Skin epidermis (tissue), 12 donors: ENCODE data around the gene TANC1.

Experiments used
- H3K27ac ChIP-seq, 21 experiments: fragments of 200-600 bp; sonication (generic) in 11 of 21; one replicate each; pipeline ENCODE4 v1.5.0; 2020; ENCODE audit warnings: mild to moderate bottlenecking in 3 of 21, inconsistent platforms in 2 of 21, moderate library complexity in 2 of 21
- H3K4me3 ChIP-seq, 7 experiments: fragments of 200-600 bp; sonication (generic) in 2 of 7; one replicate each; pipeline ENCODE4 v1.5.0; 2020; ENCODE audit warnings: inconsistent platforms in 2 of 7, mild to moderate bottlenecking in 2 of 7, moderate library complexity in 1 of 7

Gene TANC1

GRCh38 chr2:158968396-158969161 lies at the start of gene TANC1:
Gene TANC1 (plus strand): TSS chr2:158968640. CDS start chr2:159065911, 97,271 bp downstream.
- H3K27ac ChIP-seq = peak within 1 kb of the TSS; percentile 69 to 96 (median 89)
- H3K4me3 ChIP-seq = peak within 1 kb of the TSS; percentile 61 to 83 (median 71)

GRCh38 chr2:158921599-158922408 lies 46.6 kb upstream of the TANC1 start:
- H3K4me3 ChIP-seq = no peak overlapping the region
- H3K27ac ChIP-seq = no peak overlapping the region

DNA sequence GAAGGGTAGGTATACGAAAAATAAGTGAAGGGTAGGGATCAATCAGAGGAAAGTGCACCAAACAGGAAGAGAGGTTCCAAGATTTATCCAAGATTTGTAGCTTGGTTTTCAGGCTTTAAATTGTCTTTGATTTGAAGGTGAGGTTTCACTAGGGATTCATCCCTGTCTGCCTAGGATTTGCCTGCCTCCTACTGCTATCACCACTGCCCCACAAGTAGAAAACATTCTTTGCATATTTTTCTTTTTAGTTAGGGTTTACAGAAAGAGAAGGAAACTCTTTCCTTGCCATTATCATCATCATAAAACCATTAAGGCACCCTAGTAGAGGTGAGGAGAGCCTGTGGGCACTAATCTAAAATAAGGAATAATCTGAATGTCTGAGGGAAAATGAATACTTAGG lies 45.8 kb upstream of the TANC1 start:
- H3K4me3 ChIP-seq = no peak overlapping the region
- H3K27ac ChIP-seq = no peak overlapping the region

DNA sequence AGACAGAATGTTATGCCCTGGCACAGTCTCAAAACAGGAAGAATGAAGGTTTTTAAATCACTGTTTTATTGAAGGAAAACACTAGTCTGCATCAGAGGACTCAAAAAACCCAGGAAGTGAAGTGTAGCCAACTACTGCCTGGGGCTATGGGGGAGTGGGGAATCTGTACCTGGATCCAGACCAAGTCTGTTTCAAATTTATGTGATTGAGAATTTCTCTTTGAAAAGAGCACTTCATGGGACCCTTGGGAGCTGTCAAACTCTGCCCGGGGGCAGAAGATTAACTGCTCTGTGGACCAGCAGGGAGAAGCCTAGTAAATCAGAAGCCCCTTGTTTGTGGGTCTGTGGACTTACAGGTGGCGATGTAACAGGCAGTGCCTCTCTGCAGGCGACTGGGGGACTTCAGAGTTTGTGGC lies 45.3 kb upstream of the TANC1 start:
- H3K4me3 ChIP-seq = no peak overlapping the region
- H3K27ac ChIP-seq = no peak overlapping the region

GRCh38 chr2:158923641-158924040 lies 44.8 kb upstream of the TANC1 start:
- H3K27ac ChIP-seq = no peak overlapping the region
- H3K4me3 ChIP-seq = no peak overlapping the region

DNA sequence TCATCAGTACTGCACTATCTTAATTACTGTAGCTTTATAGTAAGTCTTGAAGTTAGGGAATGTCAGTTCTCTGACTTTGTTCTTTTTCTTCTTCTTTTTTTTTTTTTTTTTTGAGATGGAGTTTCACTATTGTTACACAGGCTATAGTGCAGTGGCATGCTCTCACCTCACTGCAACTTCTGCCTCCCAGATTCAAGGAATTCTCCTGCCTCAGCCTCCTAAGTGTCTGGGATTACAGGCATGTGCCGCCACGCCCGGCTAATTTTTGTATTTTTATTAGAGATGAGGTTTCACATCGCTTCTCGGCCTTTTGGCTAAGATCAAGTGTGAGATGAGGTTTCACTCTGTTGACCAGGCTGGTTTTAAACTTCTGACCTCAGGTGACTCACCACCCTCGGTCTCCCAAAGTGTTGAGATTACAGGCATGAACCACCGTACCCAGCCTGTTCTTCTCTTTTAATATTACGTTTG lies 41.9 kb upstream of the TANC1 start:
- H3K27ac ChIP-seq = no peak overlapping the region

GRCh38 chr2:158928515-158928914 lies 39.9 kb upstream of the TANC1 start:
- Histone ChIP-seq H3K27ac (no peak overlapping the region), H3K4me3 (no peak overlapping the region)

More for the DNA sequence above, 41.9 kb upstream of the TANC1 start:
- H3K4me3 ChIP-seq = no peak overlapping the region

- Histone ChIP-seq H3K4me3 (no peak overlapping the region), H3K27ac (no peak overlapping the region)
Observed at GRCh38 chr2:158928965-158929364, 39.5 kb upstream of the TANC1 start.

GRCh38 chr2:158931572-158931971 lies 36.9 kb upstream of the TANC1 start:
- H3K4me3 ChIP-seq = no peak overlapping the region
- H3K27ac ChIP-seq = peak overlapping the region in 5 of 21 experiments; percentile 0 to 39 (median 32)

GRCh38 chr2:158932131-158932645 lies 36.3 kb upstream of the TANC1 start:
- Histone ChIP-seq H3K27ac (peak overlapping the region in 5 of 21 experiments; percentile 0 to 39 (median 32)), H3K4me3 (no peak overlapping the region)

GRCh38 chr2:158934170-158934569 lies 34.3 kb upstream of the TANC1 start:
- no peak overlapping the region for H3K4me3 ChIP-seq
- H3K27ac ChIP-seq = no peak overlapping the region

- Histone ChIP-seq H3K27ac (no peak overlapping the region), H3K4me3 (no peak overlapping the region)
Observed at GRCh38 chr2:158935617-158936016, 32.8 kb upstream of the TANC1 start.

DNA sequence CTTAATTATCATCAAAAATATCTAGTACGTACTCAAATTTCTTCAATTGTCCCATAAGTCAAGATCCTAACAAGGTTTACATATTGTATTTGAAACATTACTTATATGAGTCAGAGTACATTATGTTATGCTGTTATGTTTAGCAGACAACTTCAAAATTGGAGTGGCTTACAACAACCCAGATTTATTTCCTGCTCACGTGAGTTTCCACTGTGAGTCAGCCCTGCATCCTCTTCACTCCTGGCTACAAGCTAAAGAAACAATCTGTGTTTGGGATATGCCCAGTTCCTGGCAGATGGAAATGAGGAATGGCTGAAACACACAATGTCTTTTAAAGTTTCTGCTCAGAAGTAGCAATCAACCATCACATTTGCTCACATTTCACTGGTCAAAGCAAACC lies 31.5 kb upstream of the TANC1 start:
- Histone ChIP-seq H3K4me3 (no peak overlapping the region), H3K27ac (peak overlapping the region in 3 of 21 experiments; percentile 9 to 68 (median 66))

DNA sequence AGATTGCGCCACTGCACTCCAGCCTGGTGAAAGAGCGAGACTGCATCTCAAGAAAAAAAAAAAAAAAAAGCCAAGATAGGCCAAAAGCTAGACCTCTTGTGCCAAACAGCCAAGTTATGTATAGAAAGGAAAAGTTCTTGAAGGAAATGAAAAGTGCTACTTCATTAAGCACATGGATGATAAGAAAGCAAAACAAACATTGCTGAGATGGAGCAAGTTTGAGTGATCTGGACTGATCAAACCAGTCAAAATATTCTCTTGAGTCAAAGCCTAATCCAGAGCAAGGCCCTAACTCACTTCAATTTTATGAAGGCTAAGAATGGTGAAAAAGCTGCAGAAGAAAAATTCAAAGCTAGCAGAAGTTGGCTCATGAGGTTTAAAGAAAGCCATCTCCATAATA lies 28.1 kb upstream of the TANC1 start:
- Histone ChIP-seq H3K4me3 (no peak overlapping the region), H3K27ac (no peak overlapping the region)

DNA sequence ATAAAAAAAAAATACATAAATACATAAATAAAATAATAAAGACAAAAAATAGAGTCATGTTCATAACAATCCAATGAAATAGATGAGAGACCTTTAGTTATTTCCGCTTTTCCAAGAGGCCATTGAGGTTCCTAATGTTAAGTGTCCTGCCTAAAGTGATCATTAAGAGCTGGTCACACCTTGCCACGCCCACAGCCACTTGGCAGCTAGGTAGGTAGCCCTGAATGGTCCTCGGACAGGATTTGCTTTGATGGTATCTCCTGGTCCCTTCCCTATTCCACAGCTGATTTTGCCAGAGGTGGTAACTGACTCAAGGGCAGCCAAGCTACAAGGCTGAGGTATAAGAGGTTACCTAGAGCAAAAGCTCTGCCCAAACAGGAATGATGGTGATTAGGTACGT lies 24.5 kb upstream of the TANC1 start:
- Histone ChIP-seq H3K27ac (no peak overlapping the region), H3K4me3 (no peak overlapping the region)

- no peak overlapping the region for H3K27ac ChIP-seq
- no peak overlapping the region for H3K4me3 ChIP-seq
Observed at GRCh38 chr2:158948964-158949699, 19.3 kb upstream of the TANC1 start.

DNA sequence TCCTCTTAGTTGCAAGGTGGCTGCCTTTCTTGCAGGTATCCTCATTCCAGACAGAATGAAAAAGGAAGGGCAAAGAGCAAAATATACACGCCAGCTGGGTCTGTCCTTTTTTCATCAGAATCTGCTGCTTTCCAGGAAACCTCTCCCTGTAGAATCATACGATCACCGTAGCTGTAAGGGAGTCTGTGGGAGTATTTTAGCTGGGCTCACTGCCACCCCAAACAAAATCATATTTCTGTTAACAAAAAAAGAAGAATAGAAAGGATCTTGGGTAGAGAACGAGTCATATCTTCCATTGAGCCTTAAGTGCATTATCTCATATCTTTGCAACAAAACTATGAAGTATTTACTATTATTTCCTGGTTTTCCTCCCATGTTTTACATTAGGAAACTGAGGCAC lies 15.0 kb upstream of the TANC1 start:
- Histone ChIP-seq H3K4me3 (no peak overlapping the region), H3K27ac (no peak overlapping the region)

- peak overlapping the region in 2 of 21 experiments; percentile 2 to 28 for H3K27ac ChIP-seq
- no peak overlapping the region for H3K4me3 ChIP-seq
Observed at GRCh38 chr2:158953926-158954763, 14.3 kb upstream of the TANC1 start.

GRCh38 chr2:158955842-158956365 lies 12.5 kb upstream of the TANC1 start:
- Histone ChIP-seq H3K27ac (no peak overlapping the region), H3K4me3 (no peak overlapping the region)
